Muscle of back (tissue), 11 donors: ENCODE measurements around the gene KHDC1. TPM values are rescaled to one million over a fixed set of nuclear protein-coding genes. Genes with fewer than 3 reads are reported as not detected.
A peak's percentile ranks its signal among the peaks of the same experiment; 100 is the strongest.
"Not testable (repeated sequence)": the region's sequence is repeated elsewhere in the genome, so short reads cannot be mapped to it uniquely, and the experiment has no call there.

Experiments used
- DNase-seq, 3 donors: peaks; one replicate each; pipeline versions ENCODE4 v3.0.0 to v3.0.0-alpha.2; 2013
- polyA plus RNA-seq, 10 donors: library from polyadenylated mRNA; unstranded; fragments of 120-200 nt; gene quantifications; one replicate each; pipeline ENCODE4 v1.2.1, GENCODE V29; 2013; ENCODE audit not compliant: insufficient read length in 10 of 10

The KHDC1 gene
- polyA plus RNA-seq, 10 donors: 3.2 to 5.9 (median 4.5) TPM

DNA sequence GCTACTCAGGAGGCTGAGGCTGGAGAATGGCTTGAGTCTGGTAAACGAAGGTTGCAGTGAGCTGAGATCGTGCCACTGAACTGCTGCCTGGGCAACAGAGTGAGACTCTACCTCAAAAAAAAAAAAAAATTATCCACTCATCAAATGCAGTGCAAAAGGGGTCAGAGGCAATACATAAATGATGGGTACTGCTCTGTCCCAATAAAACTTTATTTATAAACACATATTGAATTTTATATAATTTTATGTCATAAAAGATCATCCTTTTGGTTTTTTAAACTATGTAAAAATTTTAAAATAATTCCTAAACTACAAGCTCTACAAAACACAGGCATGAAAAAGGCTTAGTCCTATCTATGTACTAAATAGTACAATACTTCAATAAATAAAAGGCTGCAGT is 10.3 kb downstream of the KHDC1 start:
- DNase-seq: no peak

DNA sequence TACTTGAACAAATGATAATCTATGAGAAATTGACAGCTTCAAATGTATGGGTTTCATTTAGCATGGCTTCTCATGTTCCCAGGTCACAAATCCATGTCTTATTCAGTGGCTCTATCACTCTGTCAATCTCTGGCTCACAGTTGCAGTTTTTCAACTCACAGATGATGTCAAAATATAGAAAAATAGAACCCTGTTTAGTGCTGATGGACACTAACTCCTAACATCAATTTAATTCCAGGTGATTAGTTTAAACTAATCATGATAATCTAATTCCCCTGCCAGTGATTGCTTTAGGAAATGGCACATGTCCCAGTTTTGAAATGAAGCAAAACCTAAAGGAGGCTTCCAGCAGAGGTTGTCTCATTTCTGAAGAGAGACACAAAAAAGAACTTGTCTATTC is 13.0 kb downstream of the KHDC1 start:
- DNase-seq: no peak

DNA sequence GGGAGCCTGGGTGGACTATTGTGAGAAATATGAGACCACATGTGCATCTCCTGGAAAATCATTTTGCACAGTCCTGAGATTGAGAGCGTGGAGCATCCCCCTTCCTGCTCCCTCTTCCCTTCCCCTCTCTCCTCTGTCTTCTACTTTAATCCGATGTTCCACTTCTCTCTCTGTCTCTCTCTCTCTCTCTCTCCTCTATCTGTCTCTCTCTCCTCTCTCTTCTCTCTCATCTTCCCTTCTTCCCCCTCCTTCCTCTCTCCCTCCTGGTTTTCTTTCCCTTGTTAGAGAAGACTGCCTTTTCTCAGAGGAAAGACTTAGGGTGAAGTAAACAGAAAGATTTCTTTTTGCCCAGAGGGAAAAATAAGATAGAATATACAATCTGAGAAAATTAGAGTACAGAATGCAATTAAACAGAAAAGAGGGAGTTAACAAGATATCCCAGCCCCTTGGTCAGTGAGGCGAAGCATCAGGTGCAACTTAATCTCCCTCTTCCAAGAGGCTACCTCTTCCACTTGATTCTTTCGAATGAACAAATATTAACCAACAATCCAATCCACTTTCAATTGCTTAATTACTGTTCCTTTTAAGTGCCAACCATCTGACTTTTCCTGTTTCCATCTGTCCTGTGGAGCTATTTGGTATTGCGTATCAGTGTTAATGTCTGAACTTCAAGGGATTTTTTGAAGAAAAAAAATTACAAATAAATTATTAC is 14.6 kb downstream of the KHDC1 start:
- DNase-seq: no peak

DNA sequence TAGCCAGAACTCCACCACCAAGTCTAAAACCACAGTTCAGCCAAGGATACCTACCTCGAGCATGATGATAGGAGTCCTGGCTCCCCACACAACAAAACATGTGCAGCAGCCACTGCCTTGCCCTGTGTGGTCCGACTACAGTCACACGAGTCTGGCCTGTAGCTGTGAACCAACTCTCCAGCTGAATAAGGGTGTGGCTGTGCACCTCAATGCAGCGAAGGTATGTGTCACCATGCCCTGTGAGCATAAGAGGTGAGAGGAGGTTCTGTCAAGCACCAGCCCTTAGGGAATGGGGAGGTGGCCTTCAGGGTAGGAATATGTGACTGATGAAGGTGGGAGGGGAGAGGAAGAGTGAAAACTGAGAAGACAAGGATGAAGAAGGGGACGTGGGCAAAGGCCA is 21.0 kb downstream of the KHDC1 start:
- DNase-seq: no peak

DNA sequence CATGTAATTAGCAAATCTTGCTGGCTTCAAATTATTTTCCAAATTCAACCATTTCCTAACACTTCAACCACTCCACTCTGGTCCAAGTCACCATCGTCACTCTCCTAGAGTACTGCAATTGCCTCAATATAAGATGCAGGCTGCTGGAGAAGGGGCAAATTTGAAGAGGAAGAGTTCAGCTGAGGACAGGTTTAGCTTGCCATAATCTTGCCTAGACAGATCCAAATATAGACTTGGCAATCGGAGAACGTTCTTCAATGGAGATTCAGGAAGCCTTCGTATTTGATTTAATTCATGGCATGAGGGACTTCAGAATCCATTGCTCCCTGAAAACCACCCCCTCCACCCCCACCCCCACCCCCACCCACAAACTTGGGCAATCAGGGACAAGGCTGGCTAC is 22.3 kb downstream of the KHDC1 start:
- DNase-seq: no peak

DNA sequence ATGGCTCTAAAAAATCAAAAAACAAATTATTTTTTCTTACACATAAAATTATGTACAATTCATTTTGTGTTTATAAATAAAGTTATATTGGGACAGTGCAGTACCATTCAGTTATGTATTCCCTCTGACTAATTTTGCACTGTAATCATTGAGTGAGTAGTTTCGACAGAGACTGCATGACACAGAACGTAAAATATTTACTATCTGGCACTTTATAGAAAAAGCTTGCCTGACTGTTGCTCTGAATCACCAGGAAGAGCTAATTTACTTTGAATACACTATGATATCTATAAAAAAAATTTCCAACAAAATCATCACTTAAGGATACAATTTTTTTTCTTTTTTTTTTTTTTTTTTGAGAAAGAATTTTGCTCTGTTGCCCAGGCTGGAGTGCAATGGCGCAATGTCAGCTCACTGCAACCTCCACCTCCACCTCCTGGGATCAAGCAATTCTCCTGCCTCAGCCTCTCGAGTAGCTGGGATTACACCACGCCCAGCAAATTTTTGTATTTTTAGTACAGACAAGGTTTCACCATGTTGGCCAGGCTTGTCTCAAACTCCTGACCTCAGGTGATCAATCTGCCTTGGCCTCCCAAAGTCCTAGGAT is 26.7 kb downstream of the KHDC1 start:
- DNase-seq: peak in 1 of 3 donors; percentile 83

DNA sequence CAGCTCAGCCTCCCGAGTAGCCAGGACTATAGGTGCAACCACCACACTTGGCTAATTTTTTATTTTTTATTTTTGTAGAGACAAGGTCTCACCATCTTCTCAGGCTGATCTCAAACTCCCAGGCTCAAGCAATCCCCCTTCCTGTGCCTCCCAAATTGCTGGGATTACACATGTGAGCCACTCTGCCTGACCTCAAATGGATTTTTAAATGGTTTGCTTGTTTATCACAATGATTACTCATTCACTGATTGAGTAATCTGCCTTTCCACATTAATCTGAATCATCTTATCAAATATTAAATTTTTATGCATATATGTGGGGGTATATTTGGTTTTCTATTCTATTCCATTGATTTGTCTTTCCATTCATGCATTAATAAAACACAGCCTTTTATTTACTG is 28.3 kb downstream of the KHDC1 start:
- DNase-seq: peak in 1 of 3 donors; percentile 48

DNA sequence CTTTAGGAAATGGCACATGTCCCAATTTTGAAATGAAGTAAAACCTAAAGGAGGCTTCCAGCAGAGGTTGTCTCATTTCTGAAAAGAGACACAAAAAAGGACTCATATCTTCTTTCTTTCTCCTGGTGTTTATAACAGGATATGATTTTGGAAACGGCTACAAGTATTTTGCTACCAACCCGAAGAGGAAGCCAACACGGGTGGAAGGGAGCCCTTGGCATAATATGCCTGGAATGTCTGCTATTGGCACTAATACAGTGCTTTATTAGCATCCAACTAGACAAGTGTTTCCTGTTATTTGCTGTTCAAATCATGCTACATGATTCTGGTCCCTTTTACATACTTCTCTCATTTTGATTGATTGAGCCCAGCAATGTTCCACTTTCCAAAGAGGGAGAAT is 29.0 kb downstream of the KHDC1 start:
- DNase-seq: not testable (repeated sequence)

DNA sequence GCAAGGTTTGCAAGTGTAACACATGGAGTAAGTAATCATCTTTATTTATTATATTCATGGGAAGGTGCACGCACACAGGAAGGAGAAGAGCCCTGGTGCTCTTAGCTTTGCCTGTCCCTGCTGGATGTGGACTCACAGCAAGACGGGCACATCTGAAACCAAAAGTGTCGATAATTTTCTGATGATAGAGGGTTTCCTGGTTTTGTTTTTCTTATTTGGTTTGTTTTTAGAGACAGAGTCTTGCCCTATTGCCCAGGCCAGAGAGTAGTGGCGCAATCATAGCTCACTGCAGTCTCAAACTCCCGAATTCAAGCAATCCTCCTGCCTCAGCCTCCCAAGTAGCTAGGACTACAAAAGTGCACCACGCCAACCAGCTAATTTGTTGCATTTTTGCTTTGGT is 29.9 kb downstream of the KHDC1 start:
- DNase-seq: no peak

DNA sequence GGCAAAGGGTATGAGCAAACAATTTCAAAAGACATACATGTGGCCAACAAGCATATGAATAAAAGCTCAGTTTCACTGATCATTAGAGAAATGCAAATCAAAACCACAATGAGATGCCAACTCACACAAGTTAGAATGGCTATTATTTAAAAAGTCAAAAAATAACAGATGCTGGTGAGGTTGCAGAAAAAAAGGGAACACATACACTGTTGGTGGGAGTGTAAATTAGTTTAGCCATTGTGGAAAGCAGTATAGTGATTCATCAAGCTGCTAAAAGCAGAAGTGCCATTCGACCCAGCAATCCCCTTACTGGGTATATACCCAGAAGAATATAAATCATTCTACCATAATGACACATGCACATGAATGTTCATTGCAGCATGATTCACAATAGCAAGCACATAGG is 31.0 kb downstream of the KHDC1 start:
- no peak for DNase-seq

DNA sequence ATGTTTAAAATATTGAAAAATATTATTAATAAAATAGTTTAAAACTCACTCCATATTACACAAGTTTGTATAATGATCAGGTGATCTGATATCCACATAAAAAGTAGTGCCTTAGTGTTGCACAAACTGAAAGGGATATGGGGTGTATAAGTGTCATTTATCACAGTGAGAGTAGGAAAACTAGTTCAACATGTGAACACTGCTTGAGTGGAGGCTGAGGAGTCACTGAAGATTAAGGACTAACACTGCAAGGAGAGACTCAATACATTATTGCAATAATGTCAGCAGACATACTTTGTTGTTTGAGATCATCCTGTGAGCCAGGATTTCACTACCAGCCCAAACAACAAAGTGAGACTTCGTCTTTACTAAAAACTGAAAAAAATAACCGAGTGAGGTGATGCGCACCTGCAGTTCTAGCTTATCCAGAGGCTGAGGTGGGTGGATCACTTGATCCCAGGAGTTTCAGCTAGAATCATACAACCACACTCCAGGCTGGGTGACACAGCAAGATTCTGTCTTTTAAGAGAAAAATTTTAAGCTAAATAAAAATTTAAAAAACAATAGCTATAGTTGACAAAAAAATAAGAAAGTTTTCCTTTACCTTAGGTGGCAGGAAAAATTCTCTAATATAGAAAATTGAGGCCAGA is 35.3 kb downstream of the KHDC1 start:
- DNase-seq: no peak

DNA sequence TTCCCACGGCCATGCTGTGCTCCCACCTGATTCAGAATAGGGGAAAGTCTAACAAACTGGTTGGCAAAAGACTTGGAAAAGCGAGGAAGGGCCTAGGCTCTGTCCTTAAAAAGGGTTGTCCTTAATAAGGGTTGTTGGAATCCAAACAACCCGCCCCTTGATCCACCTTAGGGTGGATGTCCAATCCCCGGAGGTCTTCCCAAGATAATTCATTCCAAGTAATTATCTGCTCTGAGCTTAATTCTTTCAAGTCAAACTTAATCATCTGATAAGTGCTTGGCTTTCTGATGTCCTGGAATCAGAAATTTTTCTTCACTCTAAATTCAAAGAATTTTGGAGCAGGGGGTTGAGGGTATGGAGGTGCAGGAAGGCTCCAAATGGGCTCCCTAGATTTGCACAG is 37.6 kb downstream of the KHDC1 start, which contains the start of gene KHDC1L:
TSS of gene KHDC1L (minus strand) at position 101 of the 400 bp plus-strand sequence. CDS start at position 13, 88 bp downstream.
- no peak for DNase-seq

DNA sequence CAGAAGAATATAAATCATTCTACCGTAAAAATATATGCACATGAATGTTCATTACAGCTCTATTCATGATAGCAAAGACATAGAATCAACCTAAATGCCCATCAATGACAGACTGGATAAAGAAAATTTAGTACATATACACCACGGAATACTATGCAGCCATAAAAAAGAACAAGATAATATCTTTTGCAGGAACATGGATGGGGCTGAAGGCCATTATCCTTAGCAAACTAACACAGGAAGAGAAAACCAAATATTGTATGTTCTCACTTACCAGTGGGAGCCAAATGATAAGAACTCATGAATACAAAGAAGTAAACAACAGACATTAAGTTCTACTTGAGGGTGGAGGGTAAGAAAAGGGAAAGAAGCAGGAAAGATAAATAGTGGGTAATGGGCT is 46.1 kb downstream of the KHDC1 start:
- no peak for DNase-seq

DNA sequence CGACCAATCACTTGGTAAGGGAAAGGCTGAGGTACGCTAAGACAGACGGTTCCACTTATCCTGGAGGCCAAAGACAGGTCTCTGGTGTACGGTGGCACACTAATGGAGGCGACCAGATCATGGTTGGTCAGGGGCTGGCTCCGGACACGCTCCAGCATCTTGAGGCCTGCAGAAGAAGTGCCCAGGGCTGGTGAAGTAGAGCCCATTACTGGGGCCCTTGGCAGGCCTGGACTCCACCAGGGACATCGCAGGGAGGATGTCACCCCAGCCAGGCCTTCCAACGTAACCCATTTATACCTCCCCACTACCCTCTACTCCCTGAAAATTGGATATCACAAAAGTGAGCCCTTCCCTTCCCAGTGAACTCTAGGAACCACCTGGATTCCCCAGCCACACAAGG is 53.9 kb downstream of the KHDC1 start:
- no peak for DNase-seq

DNA sequence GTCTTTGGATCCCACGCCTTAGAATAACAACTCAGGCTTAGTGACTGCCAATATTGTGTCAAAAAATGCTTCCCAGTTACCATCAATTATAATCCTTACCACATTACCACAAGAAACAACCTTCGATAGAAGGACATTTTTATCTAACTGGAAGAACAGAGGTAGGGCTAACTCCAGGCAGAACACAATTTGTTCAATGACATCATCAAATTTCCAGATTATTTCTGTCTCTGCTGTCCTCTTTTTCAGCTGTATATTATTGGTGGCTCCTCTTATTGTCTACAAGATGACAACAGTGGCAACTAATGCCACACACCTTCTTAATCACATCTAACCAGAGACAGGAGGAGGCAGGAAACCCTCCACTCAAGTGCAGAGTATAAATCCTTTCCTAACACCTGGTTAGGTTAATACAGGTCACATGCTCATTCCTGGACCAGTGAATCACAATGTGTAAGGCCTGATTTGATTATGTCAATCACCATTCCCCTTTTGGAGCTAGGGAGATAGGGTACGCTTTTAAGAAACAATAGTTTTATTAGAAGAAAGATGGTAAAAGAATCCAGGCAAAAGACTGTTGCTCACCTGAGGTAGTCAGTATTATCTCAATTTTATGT is 55.7 kb downstream of the KHDC1 start:
- DNase-seq: no peak

DNA sequence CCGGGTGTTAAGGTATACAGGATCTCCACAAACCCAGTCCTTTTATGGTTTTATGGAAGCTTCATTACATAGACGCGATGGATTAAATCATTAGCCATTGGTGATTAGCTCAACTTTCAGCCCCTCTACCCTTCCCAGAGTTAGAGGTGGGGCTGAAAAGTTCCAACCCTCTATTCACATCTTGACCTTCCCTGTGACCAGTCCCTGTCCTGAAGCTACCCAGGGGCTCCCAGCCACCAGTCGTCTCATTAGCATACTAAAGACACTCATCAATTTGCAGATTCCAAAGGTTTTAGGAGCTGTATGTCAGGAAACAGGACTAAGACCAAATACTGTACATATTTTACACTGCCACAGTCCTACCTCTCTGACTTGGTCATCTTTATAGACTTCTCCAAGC is 58.7 kb downstream of the KHDC1 start:
- DNase-seq: no peak

DNA sequence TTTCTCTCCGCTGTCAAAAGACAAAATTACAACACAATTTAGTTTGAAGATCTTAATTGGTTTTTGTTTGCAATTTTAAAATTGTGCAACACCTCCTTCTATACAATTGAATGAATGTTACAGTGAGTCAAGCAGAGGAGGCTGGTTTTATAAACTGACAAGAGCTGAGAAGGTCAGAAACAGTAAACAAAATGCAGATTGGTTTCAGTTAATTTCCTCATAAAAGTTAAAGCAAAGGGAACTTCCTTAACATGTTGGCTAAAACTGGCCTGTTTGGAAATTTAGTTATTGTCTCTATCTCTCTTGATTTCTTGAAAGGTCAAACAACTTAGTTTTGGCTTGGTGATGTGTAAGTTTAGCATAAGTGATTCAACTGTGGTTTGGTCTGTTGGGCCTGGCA is 59.9 kb downstream of the KHDC1 start:
- DNase-seq: no peak

DNA sequence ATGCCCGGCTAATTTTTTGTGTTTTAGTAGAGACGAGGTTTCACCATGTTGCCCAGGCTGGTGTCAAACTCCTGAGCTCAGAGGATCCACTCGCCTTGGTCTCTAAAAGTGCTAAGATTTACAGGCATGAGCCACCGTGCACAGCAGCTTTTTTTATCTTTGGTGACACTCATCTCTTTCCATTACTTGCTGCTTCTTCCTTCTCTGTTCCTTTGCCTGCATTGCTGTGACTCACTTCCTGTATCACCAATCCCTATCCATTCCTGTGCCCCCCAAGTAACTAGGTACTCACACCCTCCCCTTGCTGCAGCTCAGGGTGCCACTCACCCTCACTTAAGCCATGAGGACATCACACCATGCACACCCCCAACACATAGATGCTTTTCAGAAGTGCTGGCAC is 62.3 kb downstream of the KHDC1 start:
- no peak for DNase-seq

DNA sequence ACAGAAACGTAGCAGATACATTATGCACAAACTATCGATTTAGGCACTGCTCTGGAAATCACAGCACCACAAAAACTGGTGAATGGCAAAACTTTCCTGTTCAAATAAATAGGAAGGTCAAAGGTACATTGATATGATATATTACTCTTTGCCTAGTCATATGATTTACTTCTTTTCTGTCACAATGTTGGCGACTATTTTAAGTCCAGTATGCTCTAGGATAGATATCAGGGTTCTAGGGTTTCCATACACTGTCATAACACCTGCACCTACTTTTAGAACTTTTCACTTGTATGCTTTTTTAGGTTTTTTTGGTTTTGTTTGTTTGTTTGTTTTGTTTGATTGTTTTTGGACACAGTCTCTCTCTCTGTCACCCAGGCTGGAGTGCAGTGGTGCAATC is 62.7 kb downstream of the KHDC1 start:
- no peak for DNase-seq

DNA sequence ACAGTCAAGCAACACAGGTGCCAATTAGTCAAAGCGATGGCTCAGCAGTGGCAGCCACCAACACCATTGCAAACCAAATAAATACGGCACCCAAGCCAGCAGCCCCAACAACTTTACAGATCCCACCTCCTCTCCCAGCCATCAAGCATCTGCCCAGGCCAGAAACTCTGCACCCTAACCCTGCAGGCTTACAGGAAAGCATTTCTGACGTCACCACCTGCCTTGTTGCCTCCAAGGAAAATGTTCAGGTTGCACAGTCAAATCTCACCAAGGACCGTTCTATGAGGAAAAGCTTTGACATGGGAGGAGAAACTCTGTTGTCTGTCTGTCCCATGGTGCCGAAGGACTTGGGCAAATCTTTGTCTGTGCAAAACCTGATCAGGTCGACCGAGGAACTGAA is 68.3 kb downstream of the KHDC1 start:
- no peak for DNase-seq

DNA sequence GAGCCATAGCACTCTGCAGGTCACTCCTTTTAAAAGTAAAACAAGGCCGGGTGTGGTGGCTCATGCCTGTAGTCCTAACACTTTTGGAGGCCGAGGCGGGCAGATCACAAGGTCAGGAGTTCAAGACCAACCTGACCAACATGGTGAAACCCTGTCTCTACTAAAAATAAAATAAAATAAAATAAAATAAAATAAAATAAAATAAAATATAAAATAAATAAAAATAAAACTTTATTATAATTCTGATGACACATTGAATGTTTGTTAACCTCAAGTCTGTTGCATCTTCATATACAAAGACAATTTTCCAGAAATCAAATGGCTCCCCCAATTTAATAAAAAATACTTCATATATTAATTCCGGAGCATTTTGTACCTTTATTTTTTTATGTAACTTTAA is 69.7 kb downstream of the KHDC1 start:
- DNase-seq: not testable (repeated sequence)
